NCI-H460 (cell line): ENCODE data around the gene SURF1. TPM values are rescaled to one million over a fixed set of nuclear protein-coding genes. Genes with fewer than 3 reads are reported as not detected.

ENCODE experiments used
- small RNA-seq, 2 experiments: library from RNA; depleted of rRNA; stranded (forward); fragments of <200 nt; gene quantifications; one replicate each; pipeline ENCODE3, GENCODE V24; 2014
- total RNA-seq: library from RNA; depleted of rRNA; stranded (reverse); fragments of >200 nt; shearing (Covaris generic); gene quantifications from 2 replicates; pipeline ENCODE4 v1.2.3, GENCODE V29; 2014; rRNA removed

The SURF1 gene
- total RNA-seq, 1 experiment from 2014 or later, result 23.8 TPM

Small RNA genes lying within 50 kb of the gene (small RNA-seq; reads per million reads assigned to genes)
- 0 reads per million in 2 experiments for gene RF00019
- gene SNORD24, result 0 reads per million in 2 experiments
- 0 reads per million in 2 experiments for gene SNORD36A
- 0 reads per million in 2 experiments for gene SNORD36B
- gene SNORD36C, result 0 reads per million in 2 experiments

Other genes starting within 250 kb of the SURF1 start
- gene RALGDS, start 235.2 kb downstream of the SURF1 start, total RNA-seq, result 19.2 and 21.2 TPM in 2 replicates
- gene GBGT1, start 192.6 kb downstream of the SURF1 start, total RNA-seq, result 0.27 and 1.0 TPM in 2 replicates
- not detected in 2 replicates for gene OBP2B, start 147.2 kb downstream of the SURF1 start, total RNA-seq
- gene ABO, start 81.3 kb downstream of the SURF1 start, total RNA-seq, result not detected in 2 replicates
- gene SURF6, start 20.3 kb downstream of the SURF1 start, total RNA-seq, result 18.3 and 20.6 TPM in 2 replicates
- 16.9 and 17.0 TPM in 2 replicates for gene MED22, start 8.4 kb downstream of the SURF1 start, total RNA-seq
- 2,700 and 2,738 TPM in 2 replicates for gene RPL7A, start 8.3 kb downstream of the SURF1 start, total RNA-seq
- gene SURF2, start 63 bp upstream of the SURF1 start, total RNA-seq, result 51.3 and 52.6 TPM in 2 replicates
- 212 and 214 TPM in 2 replicates for gene SURF4, start 19.6 kb upstream of the SURF1 start, total RNA-seq
- gene STKLD1, start 19.9 kb upstream of the SURF1 start, total RNA-seq, result 0.59 TPM in 1 of 2 replicates, not detected in the other
- gene REXO4, start 61.5 kb upstream of the SURF1 start, total RNA-seq, result 22.1 and 27.1 TPM in 2 replicates
- gene ADAMTS13, start 65.9 kb upstream of the SURF1 start, total RNA-seq, result 0.40 and 1.1 TPM in 2 replicates
- gene CACFD1, start 103.5 kb upstream of the SURF1 start, total RNA-seq, result 2.7 and 4.1 TPM in 2 replicates
- 4.0 and 4.4 TPM in 2 replicates for gene SLC2A6, start 122.6 kb upstream of the SURF1 start, total RNA-seq
- gene MYMK, start 168.5 kb upstream of the SURF1 start, total RNA-seq, result not detected in 2 replicates
- gene ADAMTSL2, start 178.2 kb upstream of the SURF1 start, total RNA-seq, result not detected in 2 replicates